Activated CD4-positive, alpha-beta T cell treated with anti-CD3 and anti-CD28 coated beads for 48 hours (primary cell): ENCODE data around the gene CLMP.
"Not testable (repeated sequence)": the region's sequence is repeated elsewhere in the genome, so short reads cannot be mapped to it uniquely, and the experiment has no call there.

Experiments
- DNase-seq: peaks from one replicate; pipeline ENCODE4 v3.0.0-alpha.2; 2020

The CLMP gene

DNA sequence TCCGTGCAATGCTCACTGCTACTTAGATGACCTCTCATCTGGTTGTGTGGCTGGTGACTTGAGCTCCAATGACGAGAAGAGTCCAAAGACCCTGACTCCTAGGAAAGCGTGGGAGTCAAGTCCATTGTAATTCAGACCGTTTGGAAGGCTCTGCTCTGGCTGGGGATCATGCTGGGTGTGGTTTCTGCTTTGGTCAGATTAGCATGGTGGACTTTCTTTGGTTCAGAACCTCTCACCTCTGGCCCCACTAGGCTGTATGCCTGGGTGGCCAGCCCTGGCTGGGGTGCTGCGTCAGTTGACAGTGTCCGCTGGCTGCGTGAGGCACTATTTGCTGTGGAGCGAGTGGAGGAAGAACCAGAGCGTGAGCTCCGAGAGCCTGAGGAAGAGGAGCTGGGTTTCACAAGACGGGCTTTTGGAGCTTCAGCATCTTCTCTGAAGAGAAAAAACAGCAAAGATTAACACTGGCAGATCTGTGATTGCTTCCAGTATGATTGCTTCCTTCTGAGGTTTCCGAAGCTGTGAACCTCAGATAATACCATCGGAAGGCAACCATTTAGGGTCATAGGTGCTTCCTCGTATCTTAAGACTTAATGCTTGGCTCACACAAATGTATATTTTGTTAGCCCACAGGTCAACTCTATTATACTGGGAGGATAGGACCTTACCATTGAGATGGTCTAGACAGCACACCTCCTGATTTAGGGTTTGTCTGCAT, 121.5 kb downstream of the CLMP start:
- no peak for DNase-seq

GRCh38 chr11:123072762-123073161, 122.3 kb downstream of the CLMP start:
- no peak for DNase-seq

GRCh38 chr11:123072332-123072761, 122.7 kb downstream of the CLMP start:
- DNase-seq, result no peak

- DNase-seq, result no peak
Measured at GRCh38 chr11:123069908-123070821, 124.9 kb downstream of the CLMP start.

GRCh38 chr11:123065621-123066020, 129.4 kb downstream of the CLMP start:
- DNase-seq, result no peak

DNA sequence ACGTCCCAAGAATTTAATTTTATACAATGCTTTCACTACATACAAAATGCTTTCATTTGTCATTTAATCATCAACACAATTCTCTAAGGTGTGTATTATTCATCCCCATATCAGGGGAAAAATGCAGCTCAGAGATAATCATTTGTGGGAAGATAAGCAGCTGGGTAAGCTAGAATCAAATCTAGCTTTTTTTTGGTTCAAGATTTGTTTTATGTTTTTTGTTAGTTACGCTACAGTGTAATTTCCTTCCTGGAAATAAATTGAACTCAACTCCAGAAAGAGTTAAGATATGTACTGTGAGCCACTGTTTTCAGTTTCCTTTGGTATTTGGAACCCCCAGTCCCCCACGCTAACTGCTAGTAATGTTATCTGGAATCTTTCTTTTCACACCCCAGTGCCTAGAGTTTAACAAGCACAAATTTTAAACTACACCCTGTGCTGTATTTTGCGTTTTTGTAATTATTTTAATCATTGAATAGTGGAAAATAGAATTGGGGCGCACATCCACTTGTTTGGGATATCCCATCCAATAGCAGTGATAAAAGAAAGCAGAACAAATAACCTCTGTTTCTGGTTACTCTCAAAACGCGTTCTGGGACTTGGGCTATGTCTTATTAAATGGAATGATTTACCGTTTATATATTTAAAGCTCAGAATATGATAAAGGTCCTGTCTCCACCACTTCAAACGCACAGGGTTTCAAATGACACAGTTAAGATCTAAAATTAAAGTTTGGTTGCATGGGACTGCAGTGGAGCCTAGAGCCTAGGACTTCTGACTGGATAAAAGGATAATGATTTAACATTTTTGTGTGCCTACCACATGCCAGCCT, 131.0 kb downstream of the CLMP start:
- DNase-seq, result no peak

DNA sequence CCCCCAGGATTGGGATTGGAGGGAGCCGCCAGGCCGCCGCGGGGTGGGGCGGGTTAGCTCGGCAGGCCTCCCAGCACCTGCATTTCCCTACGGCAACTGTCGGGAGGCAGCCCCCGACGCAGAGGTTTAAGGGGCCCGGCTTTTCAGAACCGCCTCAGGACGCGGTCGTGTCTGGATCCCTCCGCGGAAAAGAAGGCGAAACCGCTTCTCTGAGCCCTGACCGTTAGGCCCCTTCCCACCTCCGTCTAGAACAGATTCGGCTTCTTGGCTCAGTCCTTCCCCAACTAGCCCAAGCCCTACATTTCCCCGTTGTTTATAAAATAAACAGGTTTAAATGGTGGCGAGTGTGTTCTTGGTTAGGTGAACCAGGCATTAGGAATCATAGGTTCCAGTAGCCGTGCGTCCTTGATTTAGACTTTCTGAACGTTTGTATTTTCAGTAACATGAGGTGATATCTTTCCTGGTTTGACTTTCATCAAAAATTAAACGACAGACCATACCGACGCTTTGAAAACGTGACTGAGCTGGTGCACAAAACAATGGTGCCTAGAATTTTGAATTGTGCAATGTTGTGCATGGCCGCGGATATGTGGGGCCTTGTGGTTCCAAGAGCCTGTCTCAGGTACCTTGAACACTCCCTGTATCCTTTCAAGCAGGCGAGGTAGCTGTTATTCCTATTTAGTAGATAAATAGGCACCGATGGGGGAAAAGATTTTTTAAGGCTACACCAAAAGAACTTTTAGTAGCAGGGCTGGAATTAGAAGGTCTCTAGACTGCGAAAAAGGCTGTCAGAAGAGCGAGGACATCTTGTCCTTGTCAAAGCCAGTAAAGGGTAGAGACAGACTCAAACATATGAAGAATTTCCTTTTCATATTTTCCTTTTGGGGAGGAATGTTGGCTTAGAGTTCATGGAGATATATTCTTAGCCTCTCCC, 131.9 kb downstream of the CLMP start:
- peak; percentile 59 for DNase-seq

DNA sequence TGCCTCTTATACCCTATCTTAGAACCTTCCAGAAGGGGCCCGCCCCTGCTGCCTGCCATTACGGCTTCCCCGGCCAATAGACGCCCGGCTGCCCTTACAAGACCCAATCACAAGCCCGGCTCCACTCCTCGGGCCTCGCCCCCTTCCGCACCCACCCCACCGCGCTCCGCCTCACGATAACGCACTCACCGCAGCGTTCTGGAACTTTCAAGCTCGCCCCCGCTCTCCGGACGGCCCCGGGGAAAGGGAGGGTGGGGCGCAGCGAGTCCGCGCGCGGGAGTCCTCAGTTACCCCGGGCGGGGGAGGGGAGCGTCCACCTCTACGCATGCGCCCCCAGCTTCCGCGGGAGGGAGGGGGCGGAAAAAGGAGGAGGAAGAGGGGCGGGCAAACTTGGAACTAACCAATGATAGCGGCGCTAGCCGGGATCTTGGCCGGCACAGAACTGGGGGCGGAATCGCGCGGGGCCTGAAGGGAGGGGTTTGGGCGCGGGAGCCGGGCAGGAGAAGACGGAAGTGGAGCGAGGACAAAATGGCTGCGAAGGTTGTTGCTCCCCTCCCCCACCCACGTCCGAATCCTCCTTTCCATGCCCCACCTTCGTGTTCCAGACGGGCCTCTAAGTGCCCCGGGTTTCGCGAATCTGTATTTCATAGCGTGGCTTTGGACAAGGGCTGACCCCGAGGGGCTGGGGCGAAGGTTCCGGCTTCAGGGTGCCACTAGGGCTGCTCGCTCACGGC, 132.7 kb downstream of the CLMP start:
- DNase-seq, result peak; percentile 100

DNA sequence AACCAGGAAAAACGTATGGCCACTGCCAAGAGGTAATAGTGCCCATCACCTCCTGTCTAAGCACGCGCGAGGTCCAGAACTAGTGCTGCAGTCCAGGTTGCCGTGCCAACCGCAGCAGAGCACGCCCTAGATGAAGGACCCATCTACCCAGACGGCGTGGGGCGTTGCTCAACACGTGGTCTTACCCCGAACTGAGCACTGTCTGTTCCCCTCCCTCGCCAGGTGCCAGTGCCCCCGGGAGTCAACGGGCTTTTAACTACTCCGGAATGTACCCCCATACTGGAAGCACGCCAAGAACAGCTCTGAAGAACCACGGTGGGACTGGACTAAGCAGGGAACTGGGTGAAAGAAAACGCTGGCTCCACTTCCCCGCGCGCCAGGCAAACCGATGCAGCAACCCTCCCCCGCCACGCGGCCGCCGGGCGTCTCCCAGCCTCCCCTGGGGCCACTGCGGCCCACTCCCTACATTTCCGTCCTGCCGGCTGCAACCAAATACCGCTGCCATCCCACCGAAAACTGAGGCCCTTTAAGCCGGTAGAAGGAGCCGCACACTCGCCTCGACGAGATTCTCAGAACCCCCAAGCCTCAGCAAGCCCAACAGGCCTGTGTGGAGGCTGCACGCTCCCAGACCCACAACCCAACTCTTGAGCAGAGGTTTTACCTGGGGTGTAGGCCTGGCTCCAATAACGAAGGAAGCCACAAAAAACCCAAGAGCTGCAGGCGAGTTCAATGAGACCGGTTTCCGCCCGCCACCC, 133.5 kb downstream of the CLMP start, which contains the start of gene HSPA8:
TSS of gene HSPA8 (minus strand) at position 734 of the 755 bp plus-strand sequence. CDS start 812 bp downstream, outside the sequence.
- peak; percentile 81 for DNase-seq

- DNase-seq, result no peak
Measured at GRCh38 chr11:123060277-123061000, 134.6 kb downstream of the CLMP start.

DNA sequence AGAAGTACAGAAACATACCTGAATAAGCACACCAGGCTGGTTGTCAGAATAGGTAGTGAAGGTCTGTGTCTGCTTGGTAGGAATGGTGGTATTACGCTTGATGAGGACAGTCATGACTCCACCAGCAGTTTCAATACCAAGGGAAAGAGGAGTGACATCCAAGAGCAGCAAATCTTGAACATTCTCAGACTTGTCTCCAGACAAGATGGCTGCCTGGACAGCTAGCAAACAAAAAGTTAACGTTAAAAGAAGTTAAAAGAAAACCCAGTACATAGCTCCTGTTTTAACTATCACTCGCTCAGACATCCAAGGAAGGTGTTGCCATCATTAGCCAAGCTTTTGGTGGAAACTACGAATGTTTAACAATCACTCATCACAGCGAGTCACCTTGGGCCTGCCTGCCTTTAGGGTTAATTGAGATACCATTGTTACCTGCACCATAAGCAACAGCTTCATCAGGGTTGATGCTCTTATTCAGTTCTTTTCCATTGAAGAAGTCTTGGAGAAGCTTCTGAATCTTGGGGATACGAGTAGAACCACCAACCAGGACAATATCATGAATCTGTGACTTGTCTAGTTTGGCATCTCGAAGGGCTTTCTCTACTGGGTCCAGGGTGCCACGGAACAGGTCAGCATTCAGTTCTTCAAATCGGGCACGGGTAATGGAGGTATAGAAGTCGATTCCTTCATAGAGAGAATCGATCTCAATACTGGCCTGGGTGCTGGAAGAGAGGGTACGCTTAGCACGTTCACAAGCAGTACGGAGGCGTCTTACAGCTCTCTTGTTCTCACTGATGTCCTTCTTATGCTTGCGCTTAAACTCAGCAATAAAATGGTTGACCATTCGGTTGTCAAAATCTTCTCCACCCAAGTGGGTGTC, 135.8 kb downstream of the CLMP start:
- DNase-seq, result not testable (repeated sequence)

DNA sequence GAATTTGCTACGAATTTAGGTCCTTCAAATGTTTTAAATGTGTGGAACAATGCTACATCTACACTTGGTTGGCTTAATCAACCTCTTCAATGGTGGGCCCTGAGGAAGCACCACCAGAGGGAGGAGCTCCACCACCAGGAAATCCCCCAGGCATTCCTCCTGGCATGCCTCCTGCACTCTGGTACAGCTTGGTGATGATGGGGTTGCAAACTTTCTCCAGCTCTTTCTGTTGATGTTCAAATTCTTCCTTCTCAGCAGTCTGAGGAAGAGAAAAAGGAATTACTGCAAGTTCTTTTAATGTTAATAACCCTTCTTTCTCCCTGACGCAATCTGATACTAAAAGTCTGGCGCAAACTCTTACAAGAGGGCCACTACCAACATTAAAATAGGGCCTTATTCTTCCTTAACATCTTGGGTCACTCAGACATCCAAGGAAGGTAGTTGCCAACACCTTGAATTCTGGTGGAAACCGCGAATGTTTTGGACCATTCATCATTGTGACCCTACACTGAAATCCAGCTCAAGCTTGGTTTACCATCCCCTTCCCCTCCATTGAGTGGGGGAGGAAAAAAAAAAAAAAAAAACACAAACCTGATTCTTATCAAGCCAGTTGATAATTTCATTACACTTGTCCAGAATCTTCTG, 137.3 kb downstream of the CLMP start:
- DNase-seq, result no peak

DNA sequence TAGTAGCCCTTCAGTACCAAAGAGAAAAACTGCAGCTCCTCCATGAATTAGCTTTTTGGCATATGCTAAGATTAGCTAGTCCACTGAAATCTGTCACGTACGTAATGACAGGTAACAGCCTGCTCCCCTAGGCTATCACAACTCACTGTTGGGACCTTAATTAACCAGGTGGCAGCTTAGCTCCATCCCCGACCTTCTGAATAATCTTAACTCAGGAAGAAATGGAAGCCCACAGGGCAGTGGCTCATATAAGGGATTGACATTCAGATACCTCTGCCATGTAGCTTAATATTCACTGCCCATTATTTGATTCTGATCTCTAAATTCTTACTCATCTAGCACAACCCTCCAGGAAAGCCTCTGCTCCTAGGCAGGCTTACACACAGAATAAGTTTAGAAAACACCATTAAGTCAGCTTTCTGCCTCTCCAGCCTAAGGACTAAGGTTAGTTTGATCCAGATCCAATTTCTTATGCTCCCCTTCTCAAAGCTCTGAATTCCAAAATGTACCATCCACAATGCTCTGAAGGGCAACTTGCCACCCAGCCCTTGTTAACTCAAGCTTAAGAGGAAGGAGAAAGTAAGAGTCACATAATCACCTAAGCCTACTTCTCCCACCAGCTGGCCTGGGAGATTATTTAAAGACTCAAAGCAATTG, 138.1 kb downstream of the CLMP start:
- no peak for DNase-seq

DNA sequence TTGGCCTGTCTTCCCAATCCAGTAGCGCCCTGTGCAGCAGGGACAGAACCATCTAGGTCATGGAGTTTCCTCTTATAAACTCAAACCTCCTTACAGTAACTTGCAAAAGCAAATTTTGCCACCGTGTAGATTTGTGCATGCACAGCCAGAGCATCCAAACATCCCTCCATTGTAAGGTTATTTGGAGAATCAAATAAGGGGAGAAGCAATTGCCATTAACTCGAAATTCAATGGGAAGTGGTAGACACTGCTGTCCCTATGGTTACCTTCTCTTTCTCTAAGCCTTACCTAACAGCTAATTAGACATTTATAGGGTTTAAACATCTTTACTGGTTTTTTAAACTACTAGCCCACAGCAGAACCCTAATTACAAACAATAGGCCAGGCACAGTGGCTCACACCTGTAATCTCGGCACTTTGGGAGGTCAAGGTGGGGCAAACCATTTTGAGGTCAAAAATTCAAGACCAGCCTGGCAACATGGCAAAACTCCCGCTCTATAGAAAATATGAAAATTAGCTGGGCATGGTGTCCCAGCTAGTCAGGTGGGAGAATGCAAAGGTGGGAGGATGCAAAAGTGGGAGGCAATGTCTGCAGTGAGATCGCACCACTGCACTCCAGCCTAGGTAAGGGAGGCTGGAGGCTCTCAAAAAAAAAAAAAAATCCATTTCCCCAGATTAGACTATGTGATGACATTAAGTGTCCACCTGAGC, 139.7 kb downstream of the CLMP start:
- no peak for DNase-seq

DNA sequence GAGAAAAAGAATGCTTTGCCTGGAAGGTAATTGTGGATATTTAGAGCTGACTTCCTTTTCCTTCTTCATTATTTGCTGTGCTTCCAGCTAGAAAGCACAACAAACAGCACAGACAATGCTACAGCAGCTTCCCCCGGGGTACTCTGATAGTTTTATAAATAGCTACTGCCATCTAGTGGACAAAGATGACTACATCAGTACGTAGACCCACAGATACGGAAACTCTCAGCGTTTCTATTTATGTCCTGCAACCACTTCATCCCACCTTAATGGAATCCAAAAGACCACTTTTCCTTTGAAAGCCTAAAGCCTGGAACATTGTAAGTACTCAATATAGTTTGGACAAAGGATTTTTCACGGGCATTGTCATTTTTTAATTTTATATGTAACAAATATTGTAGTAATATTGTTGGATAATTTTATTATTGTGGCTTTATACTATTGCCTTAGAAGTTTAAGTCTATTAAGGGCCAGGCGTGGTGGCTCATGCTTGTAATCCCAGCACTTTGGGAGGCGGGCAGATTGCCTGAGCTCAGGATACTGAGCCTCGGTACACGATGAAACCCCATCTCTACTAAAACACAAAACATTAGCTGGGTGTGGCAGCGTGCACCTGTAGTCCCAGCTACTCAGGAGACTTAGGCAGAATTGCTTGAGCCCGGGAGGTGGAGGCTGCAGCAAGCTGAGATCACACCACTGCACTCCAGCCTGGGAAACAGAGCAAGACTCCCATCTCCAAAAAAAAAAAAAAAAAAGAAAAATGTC, 140.6 kb downstream of the CLMP start:
- no peak for DNase-seq
